Left ventricle myocardium superior (tissue), 1 donor: ENCODE data around the gene SHOC2. TPM values are rescaled to one million over a fixed set of nuclear protein-coding genes. Genes with fewer than 3 reads are reported as not detected.
A peak's percentile ranks its signal among the peaks of the same experiment; 100 is the strongest.

Source experiments
- ATAC-seq: fragments of 200-7000 bp; cut with Tn5 transposase; one replicate; pipeline ENCODE4 v1.9.1; 2020; ENCODE audit warnings: mild to moderate bottlenecking, moderate library complexity
- DNase-seq: peaks from one replicate; pipeline ENCODE4 v3.0.0-alpha.2; 2020
- intact Hi-C: fragments of 100-400 bp; cut with micrococcal nuclease; formaldehyde crosslinking; loops from one replicate; pipeline ENCODE4 v1.11.0; 2022
- total RNA-seq: library from RNA; stranded (reverse); fragmentation: NEBNext Ultra II Directional; extraction: Animal tissue kit (Norgen Biotek cat#: 25700); gene quantifications from one replicate; pipeline ENCODE4 v1.2.1, GENCODE V29; 2021
- donor health status: DM: no; HTN: yes; CAD: no; lungs with severe emphysema.

SHOC2 gene
- total RNA-seq, 1 donor from 2014 or later = 42.7 TPM

GRCh38 chr10:110971638-110972037, 52.2 kb downstream of the SHOC2 start:
- no peak for ATAC-seq
- DNase-seq = no peak
- intact Hi-C loops = no loop called here

- ATAC-seq (no peak), DNase-seq (no peak)
- intact Hi-C loops = no loop called here
Measured at GRCh38 chr10:110972231-110973134, 53.1 kb downstream of the SHOC2 start.

- ATAC-seq = no peak
- no peak for DNase-seq
- intact Hi-C loops = no loop called here
Measured at GRCh38 chr10:110973400-110973799, 54.0 kb downstream of the SHOC2 start.

GRCh38 chr10:110976577-110976976, 57.2 kb downstream of the SHOC2 start:
- DNase-seq = no peak
- ATAC-seq = no peak
- intact Hi-C loops = no loop called here

- ATAC-seq (peak; percentile 70), DNase-seq (no peak)
- intact Hi-C loops = no loop called here
Measured at GRCh38 chr10:110977662-110978061, 58.3 kb downstream of the SHOC2 start.

GRCh38 chr10:110978204-110978603, 58.8 kb downstream of the SHOC2 start:
- ATAC-seq (peak; percentile 63), DNase-seq (no peak)
- intact Hi-C loops = no loop called here

- intact Hi-C loops = no loop called here
- ATAC-seq (no peak), DNase-seq (no peak)
Measured at GRCh38 chr10:110979611-110980010, 60.2 kb downstream of the SHOC2 start.

GRCh38 chr10:110980807-110981206, 61.4 kb downstream of the SHOC2 start:
- intact Hi-C loops = no loop called here
- DNase-seq (no peak), ATAC-seq (no peak)

- intact Hi-C loops = no loop called here
- ATAC-seq = no peak
Measured at GRCh38 chr10:110983466-110983865, 64.1 kb downstream of the SHOC2 start.

GRCh38 chr10:110985497-110986275, 66.3 kb downstream of the SHOC2 start:
- intact Hi-C loops = no loop called here
- DNase-seq (no peak), ATAC-seq (no peak)

More at GRCh38 chr10:110983466-110983865, 64.1 kb downstream of the SHOC2 start:
- no peak for DNase-seq

GRCh38 chr10:110989016-110989415, 69.6 kb downstream of the SHOC2 start:
- ATAC-seq (no peak), DNase-seq (no peak)
- intact Hi-C loops = no loop called here

GRCh38 chr10:110992006-110992800, 72.8 kb downstream of the SHOC2 start:
- no peak for DNase-seq
- intact Hi-C loops = no loop called here
- no peak for ATAC-seq

GRCh38 chr10:110993024-110993693, 73.8 kb downstream of the SHOC2 start:
- ATAC-seq (no peak), DNase-seq (no peak)
- intact Hi-C loops = no loop called here

GRCh38 chr10:110994406-110995086, 75.1 kb downstream of the SHOC2 start:
- intact Hi-C loops = no loop called here
- ATAC-seq (no peak), DNase-seq (no peak)

- DNase-seq (no peak), ATAC-seq (no peak)
- intact Hi-C loops = no loop called here
Measured at GRCh38 chr10:110995301-110995700, 75.9 kb downstream of the SHOC2 start.

GRCh38 chr10:110996256-110996655, 76.9 kb downstream of the SHOC2 start:
- DNase-seq (peak; percentile 15), ATAC-seq (no peak)
- intact Hi-C loops = no loop called here

- DNase-seq (peak; percentile 7), ATAC-seq (no peak)
- intact Hi-C loops = no loop called here
Measured at GRCh38 chr10:111004016-111004415, 84.6 kb downstream of the SHOC2 start.

- DNase-seq (no peak), ATAC-seq (no peak)
- intact Hi-C loops = no loop called here
Measured at GRCh38 chr10:111007486-111007885, 88.1 kb downstream of the SHOC2 start.
